ENCODE data around the gene HIVEP2. TPM values are rescaled to one million over a fixed set of nuclear protein-coding genes. Genes with fewer than 3 reads are reported as not detected.

HIVEP2 gene
- total RNA-seq, 1 experiment from 2014 or later = 5.6 TPM

DNA sequence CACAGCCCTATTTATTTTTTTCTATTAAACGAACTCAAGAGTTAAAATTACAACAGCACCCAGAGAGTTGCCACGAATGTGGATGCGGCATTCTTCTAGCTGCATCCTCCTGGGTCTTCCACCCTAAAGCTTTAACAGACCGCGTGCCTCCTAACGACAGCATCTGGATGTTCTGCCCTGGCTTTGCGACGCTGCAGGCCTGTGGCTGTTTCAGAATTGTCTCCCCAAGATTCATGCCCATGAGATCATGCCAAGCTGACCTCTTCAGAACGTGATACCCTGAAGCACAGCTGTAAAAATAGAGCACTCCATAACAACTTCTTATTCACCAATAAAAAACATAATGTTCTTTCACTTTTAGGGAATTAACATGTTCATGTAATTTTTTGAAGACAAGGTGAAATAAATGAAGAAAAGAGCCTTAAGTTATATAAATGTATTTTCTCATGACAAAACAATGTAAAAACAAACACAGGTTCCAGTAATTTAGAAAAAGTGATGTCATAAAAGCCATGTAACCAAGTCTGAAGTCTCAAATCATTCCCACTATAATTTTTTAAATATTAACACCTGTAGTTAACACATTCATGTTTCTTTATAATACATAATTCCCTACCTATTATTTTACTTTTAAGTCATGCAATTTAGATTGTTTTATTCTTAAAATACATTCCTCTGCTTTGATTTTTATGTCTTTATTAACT, 26.5 kb downstream of the HIVEP2 start:
- DNase-seq (ENCODE audit: low spot score) = no peak

DNA sequence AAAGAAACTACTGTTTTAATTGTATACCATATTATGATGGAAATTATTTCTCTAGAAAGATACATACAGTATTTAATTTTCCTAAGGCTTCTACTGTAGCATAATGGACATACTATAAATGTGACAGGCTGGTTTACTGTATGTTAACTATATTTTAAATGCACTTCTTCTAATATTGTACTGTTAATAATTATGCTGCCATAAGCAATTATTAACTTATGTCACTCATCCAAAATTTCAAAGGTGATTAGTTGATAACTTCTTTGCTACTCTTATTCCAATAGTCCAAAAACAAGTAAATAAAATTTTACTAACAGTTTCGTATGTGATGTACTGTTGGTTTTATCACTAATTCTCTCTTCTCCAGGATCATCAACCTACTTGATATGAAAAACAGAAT, 28.1 kb downstream of the HIVEP2 start:
- no peak for DNase-seq (ENCODE audit: low spot score)

DNA sequence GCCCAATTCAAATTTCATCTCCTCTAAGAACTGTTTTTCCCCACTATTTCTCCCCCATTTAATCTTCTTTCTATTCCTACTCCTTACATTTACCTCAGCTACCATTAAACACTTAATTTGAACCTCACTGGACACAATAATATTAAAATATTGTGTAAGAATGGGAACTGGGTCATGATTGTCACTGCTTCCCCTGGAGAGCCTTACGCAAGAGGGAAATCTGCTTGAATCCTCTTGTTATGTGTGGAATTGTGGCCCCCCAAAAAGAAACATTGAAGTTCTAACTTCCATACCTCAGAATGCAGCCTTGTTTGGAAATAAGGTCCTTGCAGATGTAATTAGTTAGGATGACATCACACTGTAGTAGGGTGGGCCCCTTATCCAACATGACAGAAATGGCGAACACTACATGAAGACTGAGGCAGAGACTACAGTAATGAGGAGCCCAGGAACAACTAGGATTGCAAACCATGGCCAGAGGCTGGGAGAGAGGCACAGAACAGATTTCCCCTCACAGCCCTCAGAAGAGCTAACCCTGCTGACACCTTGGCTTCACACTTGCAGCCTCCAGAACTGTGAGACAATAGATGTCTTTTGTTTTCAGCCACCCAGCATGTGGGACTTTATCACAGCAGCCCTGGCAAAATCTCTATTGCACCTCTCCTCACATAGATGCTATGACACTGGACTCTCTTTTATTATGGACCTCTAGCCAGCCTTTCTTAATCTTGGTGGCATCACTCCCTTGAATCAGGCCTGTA, 29.9 kb downstream of the HIVEP2 start:
- DNase-seq (ENCODE audit: low spot score) = no peak

- no peak for DNase-seq (ENCODE audit: low spot score)
These were observed 30.6 kb downstream of the HIVEP2 start for GRCh38 chr6:142914369-142914768.

DNA sequence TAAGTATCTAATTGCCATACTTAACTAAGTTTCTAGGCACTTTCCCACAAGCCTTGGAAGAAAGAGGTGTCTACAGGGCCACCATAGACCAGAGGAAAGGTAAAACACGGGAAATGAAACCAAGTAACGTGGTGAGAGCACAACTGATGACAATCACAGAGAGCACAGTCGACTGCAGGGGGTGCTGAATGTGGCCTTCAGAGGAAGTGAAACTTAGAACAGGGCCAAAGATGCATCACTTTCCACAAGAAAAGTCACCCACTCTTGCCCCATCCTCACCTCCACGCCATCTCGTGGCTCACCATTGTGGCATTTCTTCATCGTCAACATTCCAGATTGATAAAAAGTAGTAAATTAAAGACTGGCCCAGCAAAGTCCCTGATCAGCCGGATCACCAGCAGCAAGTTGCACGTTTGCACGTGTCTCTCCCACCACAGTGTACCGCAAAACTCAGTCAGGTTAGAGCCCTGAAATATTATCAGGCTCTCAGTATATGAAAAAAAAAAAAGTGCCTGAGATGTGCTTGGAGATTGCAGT, 31.4 kb downstream of the HIVEP2 start:
- DNase-seq (ENCODE audit: low spot score) = no peak

DNA sequence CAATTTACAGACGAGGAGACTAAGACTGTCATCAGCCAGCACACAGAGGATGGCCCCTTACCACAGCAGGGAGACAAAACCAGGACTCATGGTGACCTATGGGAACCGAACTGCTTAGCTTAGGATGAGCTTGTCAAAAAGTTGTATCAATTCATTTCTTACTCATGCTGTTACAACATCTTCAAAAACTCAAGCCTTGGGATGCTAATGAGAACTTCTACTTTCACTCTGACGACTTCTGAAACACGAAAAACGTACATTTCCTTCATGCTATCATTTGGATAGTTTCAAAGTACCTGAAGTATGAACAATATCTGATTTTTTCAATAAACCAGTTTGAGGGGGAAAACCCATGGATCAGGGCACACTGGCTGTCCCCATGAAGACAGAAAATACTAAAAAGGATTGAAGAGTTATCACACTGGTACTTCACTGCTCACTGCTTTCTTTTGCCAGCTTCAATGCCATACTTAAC, 31.9 kb downstream of the HIVEP2 start:
- DNase-seq (ENCODE audit: low spot score) = no peak

DNA sequence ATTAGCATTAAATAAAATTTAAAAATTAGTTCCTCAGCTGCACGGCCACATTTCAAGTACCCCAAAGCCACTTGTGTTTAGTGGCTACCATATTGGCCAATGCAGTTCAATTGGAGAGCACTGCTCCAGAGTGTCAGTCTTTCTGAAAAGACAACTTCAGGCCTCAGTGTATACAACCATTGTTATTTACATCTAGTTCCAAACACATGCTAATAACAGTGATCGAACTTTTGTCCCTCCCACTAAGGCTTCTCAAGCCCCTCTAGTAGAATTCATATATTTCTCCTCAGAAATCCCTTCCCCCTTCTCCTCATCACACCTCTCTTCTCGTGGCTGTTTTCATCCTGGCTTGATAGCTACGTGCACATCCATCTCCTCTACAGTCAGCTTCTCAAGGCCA, 32.9 kb downstream of the HIVEP2 start:
- no peak for DNase-seq (ENCODE audit: low spot score)

DNA sequence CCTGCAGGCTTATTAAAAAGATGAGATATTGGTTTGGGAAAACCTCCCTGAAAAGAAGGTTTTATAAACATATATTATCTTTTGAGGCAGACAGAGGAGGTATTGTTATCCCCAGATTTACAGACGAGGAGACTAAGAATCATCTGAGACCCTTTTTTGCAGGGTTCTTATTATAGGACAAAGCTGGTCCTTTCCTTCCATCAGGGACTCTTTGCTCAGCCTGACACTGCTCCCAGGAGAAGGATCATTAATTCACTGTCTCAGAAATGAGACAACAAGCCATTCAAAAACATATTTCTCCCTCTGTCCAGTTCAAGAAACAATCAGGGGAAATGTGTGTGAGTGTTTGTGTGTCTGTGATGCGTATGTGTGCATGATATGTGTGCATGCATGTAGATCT, 33.5 kb downstream of the HIVEP2 start:
- no peak for DNase-seq (ENCODE audit: low spot score)

- DNase-seq (ENCODE audit: low spot score) = no peak
These were observed 35.3 kb downstream of the HIVEP2 start for GRCh38 chr6:142909686-142910085.

DNA sequence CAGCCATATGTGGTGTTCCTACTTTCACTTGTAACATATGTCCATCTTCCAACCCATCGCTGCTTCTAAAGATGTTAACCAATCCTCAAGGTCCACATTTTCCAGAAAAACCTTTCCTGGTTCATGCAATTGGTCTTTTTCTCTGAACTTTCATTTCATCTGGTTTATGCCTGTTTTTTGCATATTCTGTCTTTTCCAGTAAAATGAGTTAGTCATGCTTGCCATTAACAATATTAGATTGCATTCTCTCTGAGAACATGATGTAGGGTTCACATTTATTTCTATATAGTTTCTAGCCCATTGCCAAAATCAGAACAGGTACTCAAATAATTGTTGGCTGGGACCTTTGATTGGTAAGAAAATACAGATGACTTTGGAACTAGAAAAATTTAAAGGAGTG, 36.7 kb downstream of the HIVEP2 start:
- no peak for DNase-seq (ENCODE audit: low spot score)

GRCh38 chr6:142907544-142907943, 37.4 kb downstream of the HIVEP2 start:
- no peak for DNase-seq (ENCODE audit: low spot score)

DNA sequence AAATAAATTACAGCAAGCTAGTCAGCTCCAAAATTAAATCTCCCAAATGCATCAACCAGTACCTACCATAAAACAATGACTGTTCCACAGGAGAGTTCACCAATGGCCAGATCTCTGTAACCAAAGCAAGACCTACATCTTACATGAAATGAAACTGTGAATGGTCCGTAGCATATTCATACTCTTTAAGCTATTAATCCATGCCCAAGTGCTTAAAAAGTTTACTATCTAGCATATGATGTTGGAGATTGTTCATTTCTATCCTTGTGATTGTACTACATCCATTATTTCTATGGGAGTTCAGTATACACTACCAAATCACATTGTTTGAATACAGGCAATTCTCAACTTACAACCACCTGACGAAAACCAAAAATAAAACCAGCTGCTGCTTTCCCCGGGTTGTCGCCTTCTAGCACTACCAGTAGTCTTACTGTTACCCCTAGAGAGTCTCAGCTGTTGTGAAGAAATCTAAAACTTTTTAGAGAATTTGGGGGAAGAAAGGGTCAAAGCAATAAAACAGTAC, 38.0 kb downstream of the HIVEP2 start:
- no peak for DNase-seq (ENCODE audit: low spot score)

DNA sequence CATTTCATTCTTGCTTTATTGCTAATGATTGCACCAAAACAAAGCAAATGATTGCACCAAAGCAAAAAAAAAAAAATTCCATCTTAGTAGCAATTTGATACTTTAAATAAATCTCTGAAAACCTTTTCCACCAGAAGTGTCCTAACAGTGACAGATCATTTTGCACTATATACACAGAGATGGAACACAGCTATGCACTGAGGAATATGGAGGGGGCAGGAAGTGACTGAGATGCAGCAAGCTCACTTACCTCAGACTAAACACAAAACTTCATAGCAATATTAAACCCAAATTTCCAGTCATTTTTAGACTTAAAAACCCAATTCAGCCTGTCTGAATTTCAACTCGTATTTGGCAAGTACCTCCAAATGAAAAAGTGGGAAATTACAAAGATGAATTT, 41.2 kb downstream of the HIVEP2 start:
- DNase-seq (ENCODE audit: low spot score) = peak; percentile 23

- peak; percentile 95 for DNase-seq (ENCODE audit: low spot score)
These were observed 42.3 kb downstream of the HIVEP2 start for GRCh38 chr6:142902636-142903053.

DNA sequence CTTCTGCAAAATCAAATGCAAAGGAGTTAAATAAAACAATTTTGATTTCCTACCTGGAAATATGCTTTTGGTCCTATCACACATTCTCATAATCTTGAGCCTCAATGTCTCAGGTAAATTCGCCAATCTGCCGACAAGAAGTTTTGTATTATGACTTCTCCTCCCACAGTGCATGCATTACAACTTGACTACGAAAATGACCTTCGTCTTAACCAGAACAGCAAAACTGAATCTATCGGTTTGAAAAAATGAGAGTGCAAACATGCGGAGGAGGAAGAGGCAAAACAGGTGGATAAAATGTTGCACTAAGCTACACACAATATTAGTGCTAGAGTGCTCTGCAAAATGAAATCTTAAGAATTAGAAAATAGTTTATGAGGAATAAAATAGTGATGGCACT, 43.4 kb downstream of the HIVEP2 start:
- no peak for DNase-seq (ENCODE audit: low spot score)

- no peak for DNase-seq (ENCODE audit: low spot score)
These were observed 44.6 kb downstream of the HIVEP2 start for GRCh38 chr6:142900227-142900971.

- no peak for DNase-seq (ENCODE audit: low spot score)
These were observed 45.8 kb downstream of the HIVEP2 start for GRCh38 chr6:142898927-142899895.

DNA sequence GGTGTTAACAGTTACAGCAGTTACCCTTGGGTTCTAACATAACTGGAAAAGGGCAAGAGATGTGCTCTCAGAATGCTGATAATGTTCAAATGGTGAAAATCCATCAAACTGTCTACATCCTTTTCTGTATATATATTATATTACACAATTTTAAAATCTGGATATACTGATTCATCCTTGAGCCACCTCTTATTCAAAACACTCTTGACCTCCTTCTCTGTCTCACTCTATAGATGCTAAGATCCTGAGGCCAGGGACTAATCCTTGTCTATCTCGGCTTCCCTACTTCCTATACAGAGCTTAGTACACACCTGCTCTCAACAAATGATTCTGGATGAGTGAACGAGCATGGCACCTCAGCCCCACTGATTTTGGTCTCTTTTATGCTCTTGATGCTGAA, 47.3 kb downstream of the HIVEP2 start:
- DNase-seq (ENCODE audit: low spot score) = no peak

- DNase-seq (ENCODE audit: low spot score) = no peak
These were observed 48.2 kb downstream of the HIVEP2 start for GRCh38 chr6:142896732-142897131.

- DNase-seq (ENCODE audit: low spot score) = peak; percentile 30
These were observed 51.9 kb downstream of the HIVEP2 start for GRCh38 chr6:142893088-142893487.
